NCI-H2227 (cell line): Measurements from ENCODE around the gene PREX1.

ENCODE experiments used
- DNase-seq: peaks from one replicate; lab custom pipeline; 2025; ENCODE audit not compliant: unreplicated experiment; lab: John Stamatoyannopoulos, UW

Gene PREX1

GRCh38 chr20:48797275-48797825, 30.4 kb downstream of the PREX1 start:
- DNase-seq, result no peak

GRCh38 chr20:48795732-48796131, 32.1 kb downstream of the PREX1 start:
- no peak for DNase-seq

- no peak for DNase-seq
Observed at GRCh38 chr20:48794816-48795457, 32.9 kb downstream of the PREX1 start.

GRCh38 chr20:48794360-48794759, 33.4 kb downstream of the PREX1 start:
- peak; percentile 65 for DNase-seq

- DNase-seq, result no peak
Observed at GRCh38 chr20:48793776-48794175, 34.0 kb downstream of the PREX1 start.

GRCh38 chr20:48791666-48792071, 36.1 kb downstream of the PREX1 start:
- DNase-seq, result no peak

GRCh38 chr20:48791014-48791413, 36.8 kb downstream of the PREX1 start:
- DNase-seq, result peak; percentile 81

- DNase-seq, result no peak
Observed at GRCh38 chr20:48790473-48791003, 37.3 kb downstream of the PREX1 start.

GRCh38 chr20:48789781-48790472, 37.9 kb downstream of the PREX1 start:
- DNase-seq, result no peak

- no peak for DNase-seq
Observed at GRCh38 chr20:48789185-48789668, 38.6 kb downstream of the PREX1 start.

GRCh38 chr20:48788486-48789072, 39.2 kb downstream of the PREX1 start:
- DNase-seq, result no peak

- DNase-seq, result no peak
Observed at GRCh38 chr20:48787861-48788375, 39.9 kb downstream of the PREX1 start.

GRCh38 chr20:48786951-48787705, 40.7 kb downstream of the PREX1 start:
- no peak for DNase-seq

- DNase-seq, result no peak
Observed at GRCh38 chr20:48785801-48786200, 42.0 kb downstream of the PREX1 start.

- DNase-seq, result no peak
Observed at GRCh38 chr20:48785256-48785655, 42.5 kb downstream of the PREX1 start.

- DNase-seq, result no peak
Observed at GRCh38 chr20:48784273-48784641, 43.5 kb downstream of the PREX1 start.

- no peak for DNase-seq
Observed at GRCh38 chr20:48783533-48784272, 44.1 kb downstream of the PREX1 start.

- no peak for DNase-seq
Observed at GRCh38 chr20:48782901-48783308, 44.9 kb downstream of the PREX1 start.

- DNase-seq, result no peak
Observed at GRCh38 chr20:48782053-48782452, 45.7 kb downstream of the PREX1 start.

- DNase-seq, result no peak
Observed at GRCh38 chr20:48781634-48782033, 46.2 kb downstream of the PREX1 start.
